SK-N-SH (cell line): ENCODE data around the gene ARHGAP42. TPM values are rescaled to one million over a fixed set of nuclear protein-coding genes. Genes with fewer than 3 reads are reported as not detected.

ENCODE experiments used
- CTCF ChIA-PET: fragments of 300-600, 350-600 bp; formaldehyde crosslinking; extraction: SDS; loops from one replicate; lab custom pipeline; 2021; lab: Yijun Ruan, JAX
- POLR2A ChIA-PET: fragments of 350-600 bp; sonication (Branson Sonifier 250); formaldehyde crosslinking; extraction: SDS; loops from one replicate; lab custom pipeline; 2020; ENCODE audit warnings: antibody characterized with exemption, inconsistent platforms; lab: Yijun Ruan, JAX
- DNase-seq: peaks from one replicate; pipeline ENCODE4 v3.0.0; 2012
- H2AFZ ChIP-seq: fragments of 200-600 bp; sonication (generic); 2 replicates; pipeline ENCODE4 v1.8.1; 2016; ENCODE audit warnings: antibody characterized with exemption, mild to moderate bottlenecking, low read depth
- H3F3A ChIP-seq: fragments of 200-600 bp; sonication (generic); replicated peaks from 2 replicates; pipeline ENCODE3; 2016; ENCODE audit warnings: antibody characterized with exemption, mild to moderate bottlenecking; ENCODE audit not compliant: insufficient read depth
- H3K27ac ChIP-seq, 2 experiments: fragments of 200-500 bp in 1 of 2; fragments of 200-600 bp in 1 of 2; sonication (Bioruptor generic) in 1 of 2; sonication (generic), shearing (Covaris generic) in 1 of 2; 2 replicates each; pipeline versions ENCODE4 v1.5.1 to v1.6.1; 2014 to 2016; ENCODE audit warnings: low read depth in 2 of 2, inconsistent platforms in 1 of 2, low read length in 1 of 2, mild to moderate bottlenecking in 1 of 2, mixed read lengths in 1 of 2
- H3K27me3 ChIP-seq: fragments of 200-600 bp; sonication (generic), shearing (Covaris generic); 2 replicates; pipeline ENCODE4 v1.6.1; 2016; ENCODE audit warnings: mixed run types; ENCODE audit not compliant: insufficient read depth
- H3K36me3 ChIP-seq, 2 experiments: fragments of 200-500 bp in 1 of 2; fragments of 200-600 bp in 1 of 2; sonication (Bioruptor generic) in 1 of 2; sonication (generic) in 1 of 2; replicated peaks in 1 of 2; 2 replicates each; pipeline versions ENCODE3 to v1.5.1; 2014 to 2016; ENCODE audit warnings: low read length in 1 of 2, mild to moderate bottlenecking in 1 of 2; ENCODE audit not compliant: insufficient read depth in 2 of 2, control insufficient read depth in 1 of 2
- H3K4me1 ChIP-seq, 2 experiments: fragments of 200-500 bp in 1 of 2; fragments of 200-600 bp in 1 of 2; sonication (Bioruptor generic) in 1 of 2; sonication (generic), shearing (Covaris generic) in 1 of 2; 2 replicates each; pipeline versions ENCODE4 v1.5.1 to v1.6.1; 2014 to 2016; ENCODE audit warnings: low read depth in 1 of 2, low read length in 1 of 2, mixed run types in 1 of 2; ENCODE audit not compliant: insufficient read depth in 2 of 2, control insufficient read depth in 1 of 2
- H3K4me2 ChIP-seq: fragments of 200-600 bp; sonication (generic), shearing (Covaris generic); 2 replicates; pipeline ENCODE4 v1.6.1; 2017; ENCODE audit warnings: mixed run types
- H3K4me3 ChIP-seq, 2 experiments: fragments of 200-500 bp in 1 of 2; fragments of 200-600 bp in 1 of 2; sonication (Bioruptor generic) in 1 of 2; sonication (generic), shearing (Covaris generic) in 1 of 2; 2 replicates each; pipeline versions ENCODE4 v1.5.1 to v1.8.1; 2014 to 2016; ENCODE audit warnings: low read depth in 2 of 2, inconsistent platforms in 1 of 2, low read length in 1 of 2, mild to moderate bottlenecking in 1 of 2, mixed read lengths in 1 of 2, moderate library complexity in 1 of 2
- H3K79me2 ChIP-seq: fragments of 200-600 bp; sonication (generic); 2 replicates; pipeline ENCODE4 v1.8.1; 2017; ENCODE audit warnings: mild to moderate bottlenecking; ENCODE audit not compliant: insufficient read depth
- H3K9ac ChIP-seq: fragments of 200-600 bp; sonication (generic); 2 replicates; pipeline ENCODE4 v1.6.1; 2017; ENCODE audit warnings: mixed run types
- H3K9me2 ChIP-seq: fragments of 200-600 bp; sonication (generic); 2 replicates; pipeline ENCODE4 v1.6.1; 2017; ENCODE audit warnings: mixed run types
- H3K9me3 ChIP-seq: fragments of 200-600 bp; sonication (generic); 2 replicates; pipeline ENCODE4 v1.6.1; 2017; ENCODE audit warnings: mixed run types, mild to moderate bottlenecking, moderate library complexity
- H4K20me1 ChIP-seq: fragments of 200-600 bp; sonication (generic); 2 replicates; pipeline ENCODE4 v1.6.1; 2017; ENCODE audit warnings: mild to moderate bottlenecking, mixed run types; ENCODE audit not compliant: insufficient read depth
- ELF1 ChIP-seq: IDR thresholded peaks from 2 replicates; pipeline ENCODE4 v1.4.0; 2012
- EZH2phosphoT487 ChIP-seq: fragments of 200-600 bp; sonication (generic); IDR thresholded peaks from 2 replicates; pipeline ENCODE4 v1.6.1; 2017; ENCODE audit warnings: low read depth, mixed run types, mild to moderate bottlenecking, antibody characterized with exemption, moderate library complexity, borderline replicate concordance
- GATA2 ChIP-seq: sonication (generic); formaldehyde crosslinking; IDR thresholded peaks from 2 replicates; pipeline ENCODE4 v1.5.0; 2020; ENCODE audit warnings: mild to moderate bottlenecking, missing genetic modification reagents
- MEF2A ChIP-seq: IDR thresholded peaks from 2 replicates; pipeline ENCODE4 v1.4.0; 2012; ENCODE audit warnings: low read depth, borderline replicate concordance
- NFIC ChIP-seq: IDR thresholded peaks from 2 replicates; pipeline ENCODE4 v1.4.0; 2012; ENCODE audit warnings: borderline replicate concordance
- POLR2AphosphoS5 ChIP-seq: IDR thresholded peaks from 2 replicates; pipeline ENCODE4 v1.6.1; 2012; ENCODE audit warnings: low read depth, low read length
- REST ChIP-seq: IDR thresholded peaks from 2 replicates; pipeline ENCODE4 v1.6.1; 2012; ENCODE audit warnings: mild to moderate bottlenecking, low read depth, low read length, moderate library complexity
- RXRA ChIP-seq: IDR thresholded peaks from 2 replicates; pipeline ENCODE4 v1.4.0; 2012; ENCODE audit warnings: low read depth, mild to moderate bottlenecking, borderline replicate concordance
- TAF1 ChIP-seq: IDR thresholded peaks from 2 replicates; pipeline ENCODE4 v1.6.1; 2012; ENCODE audit warnings: low read depth, mild to moderate bottlenecking, low read length, moderate library complexity, borderline replicate concordance
- TEAD4 ChIP-seq: IDR thresholded peaks from 2 replicates; pipeline ENCODE4 v1.4.0; 2012; ENCODE audit warnings: mild to moderate bottlenecking, borderline replicate concordance; ENCODE audit not compliant: insufficient read depth
- USF1 ChIP-seq: IDR thresholded peaks from 2 replicates; pipeline ENCODE4 v1.4.0; 2012; ENCODE audit warnings: low read depth, borderline replicate concordance
- YY1 ChIP-seq: IDR thresholded peaks from 2 replicates; pipeline ENCODE4 v1.4.0; 2012; ENCODE audit warnings: low read depth, mild to moderate bottlenecking
- WGBS: methylation state at CpG from one replicate; pipeline ENCODE4 v1.1.6; 2017; ENCODE audit warnings: low lambda C conversion rate; 5-methylcytosine and 5-hydroxymethylcytosine counted together
- polyA plus RNA-seq, 3 experiments: library from polyadenylated mRNA; depleted of rRNA; stranded (reverse); fragments of >200 nt; gene quantifications; 2 replicates each; pipeline ENCODE4 v1.2.3, GENCODE V29; 2012
- TF ChIP-seq, protein P1 (sequence below): IDR thresholded peaks from 2 replicates; pipeline ENCODE4 v1.4.0; 2012; ENCODE audit warnings: low read depth
- TF ChIP-seq, protein P2 (sequence below): fragments of 150-350 bp; IDR thresholded peaks from 2 replicates; pipeline ENCODE4 v1.6.1; 2016; ENCODE audit warnings: mild to moderate bottlenecking, low read depth, low read length
- TF ChIP-seq, protein P3 (sequence below): fragments of 150-350 bp; IDR thresholded peaks from 2 replicates; pipeline ENCODE4 v1.6.1; 2017; ENCODE audit warnings: antibody characterized with exemption, low read length, low read depth, borderline replicate concordance

The ARHGAP42 gene
- polyA plus RNA-seq, 1 of the 3 experiments (the other 2 are of a cell fraction) = 0.02 TPM

DNA sequence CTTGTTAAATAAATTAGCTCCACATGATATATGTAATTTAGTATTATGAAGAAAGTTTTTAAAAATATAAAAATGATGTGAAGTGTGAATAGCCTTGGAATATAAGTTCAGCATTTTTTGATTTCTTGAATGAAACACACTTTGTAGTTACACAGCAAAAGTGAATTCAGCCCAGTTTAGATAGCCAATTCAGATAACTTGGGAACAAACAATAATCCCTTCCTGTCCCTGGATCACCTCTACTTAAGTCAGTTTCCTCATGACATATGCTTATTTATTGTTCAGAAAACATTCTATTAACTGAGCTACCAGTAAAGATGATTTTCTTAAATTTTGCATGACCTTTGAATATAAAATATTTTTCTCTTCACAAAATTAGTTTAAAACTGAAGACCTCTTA, 335.2 kb downstream of the ARHGAP42 start:
- TF ChIP-seq MEF2A (no peak), TAF1 (no peak), RXRA (no peak), GATA2 (no peak), EZH2phosphoT487 (no peak)
- TF ChIP-seq, all 33 proteins: peak for 0

DNA sequence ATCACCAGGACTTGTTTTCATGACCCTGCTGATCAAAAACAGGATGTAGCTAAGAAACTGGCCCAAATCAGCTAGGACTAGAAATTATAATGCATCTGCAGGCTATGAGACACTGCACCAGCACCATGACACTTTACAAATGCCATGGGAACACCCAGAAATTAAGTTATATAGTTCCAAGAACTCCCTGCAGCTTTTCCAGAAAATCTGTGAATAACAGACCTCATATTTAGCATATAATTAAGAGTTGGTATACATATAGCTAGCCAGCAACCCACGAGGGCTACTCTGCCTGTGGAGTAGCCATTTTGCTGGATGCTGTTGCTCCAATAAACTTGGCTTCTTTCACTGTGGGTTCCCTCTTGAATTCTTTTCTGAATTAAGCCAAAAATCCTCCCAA, 341.6 kb downstream of the ARHGAP42 start:
- CTCF ChIA-PET = no interaction called here
- TF ChIP-seq, protein P1, sequence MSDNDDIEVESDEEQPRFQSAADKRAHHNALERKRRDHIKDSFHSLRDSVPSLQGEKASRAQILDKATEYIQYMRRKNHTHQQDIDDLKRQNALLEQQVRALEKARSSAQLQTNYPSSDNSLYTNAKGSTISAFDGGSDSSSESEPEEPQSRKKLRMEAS = no peak
- no peak for TF ChIP-seq REST
- TF ChIP-seq RXRA = no peak
- Histone ChIP-seq H3K9me3 (no peaks in the 10 kb centered on the region), H3K27ac (no peak overlapping the region), H3F3A (no peaks in the 10 kb centered on the region), H3K4me2 (no peak overlapping the region), H3K36me3 (no peaks in the 10 kb centered on the region), H4K20me1 (no peaks in the 10 kb centered on the region), H3K9me2 (no peaks in the 10 kb centered on the region), H3K27me3 (no peaks in the 10 kb centered on the region), H3K4me1 (no peaks in the 10 kb centered on the region), H3K9ac (no peak overlapping the region), H2AFZ (no peak overlapping the region), H3K79me2 (no peaks in the 10 kb centered on the region), H3K4me3 (no peak overlapping the region)
- POLR2A ChIA-PET = no interaction called here
- 0% methylated on average over 1 of the region's 1 CpG for WGBS
- no peak for DNase-seq

More for the DNA sequence above, 335.2 kb downstream of the ARHGAP42 start:
- no peaks in the 10 kb centered on the region for H4K20me1 ChIP-seq
- ChIA-PET POLR2A (no interaction called here), CTCF (no interaction called here)
- no peak overlapping the region for H2AFZ ChIP-seq
- no peak for DNase-seq
- no peak overlapping the region for H3K9ac ChIP-seq
- H3K4me1 ChIP-seq = no peaks in the 10 kb centered on the region
- H3K79me2 ChIP-seq = no peaks in the 10 kb centered on the region
- H3F3A ChIP-seq = no peaks in the 10 kb centered on the region
- H3K36me3 ChIP-seq = no peaks in the 10 kb centered on the region
- H3K9me3 ChIP-seq = no peaks in the 10 kb centered on the region
- H3K27me3 ChIP-seq = no peaks in the 10 kb centered on the region
- H3K4me3 ChIP-seq = no peak overlapping the region
- no peaks in the 10 kb centered on the region for H3K9me2 ChIP-seq
- no peak overlapping the region for H3K27ac ChIP-seq
- H3K4me2 ChIP-seq = no peak overlapping the region

GRCh38 chr11:101030015-101030414, 342.9 kb downstream of the ARHGAP42 start:
- Histone ChIP-seq H3K36me3 (no peaks in the 10 kb centered on the region), H3K4me1 (no peaks in the 10 kb centered on the region), H3K9me2 (no peaks in the 10 kb centered on the region), H2AFZ (no peak overlapping the region), H4K20me1 (no peaks in the 10 kb centered on the region), H3K79me2 (no peaks in the 10 kb centered on the region), H3K27ac (no peak overlapping the region), H3K4me2 (no peak overlapping the region), H3K9me3 (no peaks in the 10 kb centered on the region), H3K4me3 (no peak overlapping the region), H3K9ac (no peak overlapping the region), H3K27me3 (no peaks in the 10 kb centered on the region), H3F3A (no peaks in the 10 kb centered on the region)
- under 1% methylated on average over 3 of the region's 3 CpGs for WGBS
- ChIA-PET CTCF (interaction anchor here (1.3 kb wide), 1 partner anchor 978 kb away, joined by 3 read pairs; no protein-coding TSS in a partner anchor), POLR2A (no interaction called here)
- no peak for DNase-seq
- TF ChIP-seq NFIC = no peak
- TF ChIP-seq ELF1 = no peak
- TF ChIP-seq RXRA = no peak
- TF ChIP-seq, protein P2, sequence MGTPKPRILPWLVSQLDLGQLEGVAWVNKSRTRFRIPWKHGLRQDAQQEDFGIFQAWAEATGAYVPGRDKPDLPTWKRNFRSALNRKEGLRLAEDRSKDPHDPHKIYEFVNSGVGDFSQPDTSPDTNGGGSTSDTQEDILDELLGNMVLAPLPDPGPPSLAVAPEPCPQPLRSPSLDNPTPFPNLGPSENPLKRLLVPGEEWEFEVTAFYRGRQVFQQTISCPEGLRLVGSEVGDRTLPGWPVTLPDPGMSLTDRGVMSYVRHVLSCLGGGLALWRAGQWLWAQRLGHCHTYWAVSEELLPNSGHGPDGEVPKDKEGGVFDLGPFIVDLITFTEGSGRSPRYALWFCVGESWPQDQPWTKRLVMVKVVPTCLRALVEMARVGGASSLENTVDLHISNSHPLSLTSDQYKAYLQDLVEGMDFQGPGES = no peak
- TF ChIP-seq, protein P3, sequence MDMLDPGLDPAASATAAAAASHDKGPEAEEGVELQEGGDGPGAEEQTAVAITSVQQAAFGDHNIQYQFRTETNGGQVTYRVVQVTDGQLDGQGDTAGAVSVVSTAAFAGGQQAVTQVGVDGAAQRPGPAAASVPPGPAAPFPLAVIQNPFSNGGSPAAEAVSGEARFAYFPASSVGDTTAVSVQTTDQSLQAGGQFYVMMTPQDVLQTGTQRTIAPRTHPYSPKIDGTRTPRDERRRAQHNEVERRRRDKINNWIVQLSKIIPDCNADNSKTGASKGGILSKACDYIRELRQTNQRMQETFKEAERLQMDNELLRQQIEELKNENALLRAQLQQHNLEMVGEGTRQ = no peak
- TF ChIP-seq POLR2AphosphoS5 = no peak
- no peak for TF ChIP-seq TEAD4
- no peak for TF ChIP-seq YY1
- TF ChIP-seq USF1 = no peak
- TF ChIP-seq, protein P1 = no peak
